ENCODE measurements around the gene SLC25A30. TPM values are rescaled to one million over a fixed set of nuclear protein-coding genes. Genes with fewer than 3 reads are reported as not detected.
"Not testable (repeated sequence)": the region's sequence is repeated elsewhere in the genome, so short reads cannot be mapped to it uniquely, and the experiment has no call there.

The SLC25A30 gene
- total RNA-seq, 1 donor from 2014 or later = 33.2 TPM

DNA sequence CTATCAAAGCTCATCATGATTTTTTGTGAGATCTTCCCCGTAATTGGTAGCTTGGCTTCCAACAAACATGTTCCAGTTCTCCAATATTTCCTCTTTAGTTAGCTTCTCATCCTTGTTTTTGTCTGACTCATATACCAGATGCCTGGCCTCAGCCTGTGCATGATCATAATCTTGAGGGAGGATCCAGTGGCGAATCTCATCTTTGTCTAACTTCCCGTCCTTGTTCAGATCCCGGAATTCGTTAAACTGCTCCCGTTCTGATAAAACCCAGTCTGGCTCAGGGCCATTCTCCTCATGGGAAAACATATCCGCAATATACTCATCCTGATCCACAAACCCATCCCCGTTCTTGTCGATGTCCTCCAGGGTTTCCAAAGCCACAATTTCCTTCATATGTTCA lies 27.8 kb downstream of the SLC25A30 start:
- DNase-seq = not testable (repeated sequence)

DNA sequence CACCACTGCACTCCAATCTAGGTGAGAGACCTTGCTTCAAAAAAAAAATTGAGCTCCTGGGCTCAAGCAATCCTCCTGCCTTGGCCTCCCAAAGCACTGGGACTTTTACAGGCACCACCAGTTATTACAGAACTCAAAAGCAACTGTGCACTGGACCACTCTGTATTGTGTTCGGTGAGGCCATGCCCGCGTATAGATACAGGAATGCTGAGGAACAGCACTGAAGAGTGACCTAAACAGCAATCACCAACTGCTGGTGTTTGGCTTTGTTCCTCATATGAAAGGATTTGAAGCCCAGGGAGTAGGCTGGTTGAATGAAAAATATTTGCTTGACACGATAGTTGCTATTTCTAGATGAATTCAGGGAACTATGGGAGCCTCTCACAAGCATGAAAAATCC lies 29.5 kb downstream of the SLC25A30 start:
- no peak for DNase-seq

DNA sequence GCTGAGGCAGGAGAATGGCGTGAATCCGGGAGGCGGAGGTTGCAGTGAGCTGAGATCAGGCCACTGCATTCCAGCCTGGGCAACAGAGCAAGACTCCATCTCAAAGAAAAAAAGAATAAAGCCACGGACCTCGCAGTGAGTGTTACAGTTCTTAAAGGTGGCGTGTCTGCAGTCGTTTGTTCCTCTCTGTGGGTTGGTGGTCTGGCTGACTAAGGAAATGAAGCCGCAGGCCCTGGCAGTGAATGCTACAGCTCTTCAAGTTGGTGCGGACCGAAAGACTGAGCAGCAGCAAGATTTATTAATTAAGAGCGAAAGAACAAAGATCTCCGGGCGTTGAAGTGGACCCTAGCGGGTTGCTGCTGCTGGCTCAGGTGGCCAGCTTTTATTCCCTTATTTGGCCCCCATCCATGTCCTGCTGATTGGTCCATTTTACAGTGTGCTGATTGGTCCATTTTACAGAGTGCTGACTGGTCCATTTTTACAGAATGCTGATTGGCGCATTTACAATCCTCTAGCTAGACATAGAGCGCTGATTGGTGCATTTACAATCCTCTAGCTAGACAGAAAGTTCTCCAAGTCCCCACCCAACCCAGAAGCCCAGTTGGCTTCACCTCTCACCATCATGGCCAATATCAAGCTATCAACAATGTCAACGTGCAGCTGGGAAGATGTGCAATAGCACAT lies 31.1 kb downstream of the SLC25A30 start:
- not testable (repeated sequence) for DNase-seq

DNA sequence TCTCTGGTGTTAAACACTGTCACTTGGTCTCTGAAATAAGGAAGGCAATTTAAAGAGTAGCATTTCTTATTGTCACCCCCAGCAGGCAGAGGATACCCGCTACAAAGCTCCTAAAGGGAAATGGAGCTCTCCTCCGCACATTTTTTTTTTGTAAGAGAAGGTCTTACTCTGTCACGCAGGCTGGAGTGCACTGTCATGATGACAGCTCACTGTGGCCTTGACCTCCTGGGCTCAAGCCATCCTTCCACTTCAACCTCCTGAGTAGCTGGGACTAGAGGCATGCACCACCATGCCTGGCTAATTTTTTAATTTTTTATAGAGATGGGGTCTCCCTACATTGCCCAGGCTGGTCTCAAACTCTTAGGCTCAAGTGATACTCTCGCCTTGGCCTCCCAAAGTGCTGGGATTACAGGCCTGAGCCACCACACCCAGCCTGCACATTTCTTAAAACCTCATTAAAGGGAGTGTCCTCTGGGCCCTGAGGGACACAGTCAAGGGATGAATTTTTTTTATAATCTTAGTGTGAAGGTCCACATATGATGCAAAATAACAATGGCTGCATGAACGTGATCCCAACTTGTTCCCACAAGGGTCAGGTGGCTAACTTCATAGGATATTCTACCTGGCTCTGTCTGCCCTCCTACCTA lies 32.1 kb downstream of the SLC25A30 start:
- no peak for DNase-seq

DNA sequence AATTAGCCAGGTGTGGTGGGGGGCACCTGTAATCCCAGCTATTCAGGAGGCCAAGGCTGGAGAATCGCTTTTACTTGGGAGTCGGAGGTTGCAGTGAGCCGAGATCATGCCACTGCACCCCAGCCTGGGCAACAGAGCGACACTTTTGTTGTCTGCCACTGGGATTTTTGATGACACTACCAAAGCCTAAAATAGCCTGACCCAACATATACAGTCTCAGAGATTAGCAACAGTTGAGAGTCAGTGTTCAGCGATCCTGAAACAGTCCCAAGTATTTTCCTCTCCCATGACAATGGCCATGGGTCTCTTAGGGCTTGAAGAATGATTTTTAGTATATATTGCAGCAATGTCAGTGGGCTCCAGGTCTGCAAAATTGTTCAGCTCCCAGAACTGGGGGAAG lies 32.9 kb downstream of the SLC25A30 start:
- no peak for DNase-seq

DNA sequence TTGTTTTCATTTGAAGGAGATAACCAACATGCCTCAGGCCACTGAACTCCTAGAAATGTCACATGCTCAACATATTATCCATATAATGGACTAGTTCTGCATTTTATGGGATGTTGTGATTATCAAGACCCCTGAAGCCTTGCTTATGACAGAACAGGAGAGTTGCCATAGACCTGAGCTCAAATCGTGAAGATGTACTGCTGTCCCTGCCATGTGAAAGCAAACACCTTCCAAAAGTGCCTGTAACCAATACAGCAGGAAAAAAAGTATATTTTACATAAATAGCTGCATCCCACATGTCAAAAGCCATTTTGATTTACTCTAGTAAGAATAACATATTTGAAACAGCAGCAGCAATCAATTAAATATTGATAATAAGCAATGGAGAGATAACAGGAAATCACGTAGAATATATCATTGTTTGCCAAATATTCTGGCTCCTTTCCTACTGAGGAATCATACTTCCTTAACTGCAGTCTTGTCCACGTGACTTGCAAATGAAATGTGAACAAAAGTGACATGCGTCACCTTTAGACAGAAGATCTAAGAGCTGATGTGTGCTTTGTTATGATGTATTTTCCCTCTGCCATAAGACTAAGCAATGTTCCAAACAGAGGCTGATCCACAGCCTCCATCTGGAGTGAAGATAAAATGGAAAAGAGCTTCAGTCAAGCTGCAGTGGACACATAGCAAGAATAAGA lies 33.5 kb downstream of the SLC25A30 start:
- peak; percentile 68 for DNase-seq

DNA sequence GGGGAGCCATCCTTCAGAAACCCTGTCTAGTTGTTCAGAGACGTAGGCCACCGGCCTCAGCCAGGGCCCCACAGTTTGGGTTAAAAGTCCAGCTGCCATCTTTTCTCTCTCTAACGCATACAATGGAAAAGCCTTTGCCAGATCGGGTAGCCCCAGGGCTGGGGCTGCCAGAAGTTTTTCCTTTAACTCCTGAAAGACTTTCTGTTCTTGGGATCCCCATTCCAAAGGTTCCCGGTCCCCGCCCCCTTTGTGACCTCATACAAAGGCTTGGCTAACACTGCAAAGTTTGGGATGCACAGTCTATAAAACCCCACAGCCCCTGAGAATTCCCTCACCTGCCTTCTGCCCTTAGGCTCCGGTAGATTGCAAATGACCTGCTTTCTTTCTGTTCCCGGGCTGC lies 35.4 kb downstream of the SLC25A30 start:
- not testable (repeated sequence) for DNase-seq

DNA sequence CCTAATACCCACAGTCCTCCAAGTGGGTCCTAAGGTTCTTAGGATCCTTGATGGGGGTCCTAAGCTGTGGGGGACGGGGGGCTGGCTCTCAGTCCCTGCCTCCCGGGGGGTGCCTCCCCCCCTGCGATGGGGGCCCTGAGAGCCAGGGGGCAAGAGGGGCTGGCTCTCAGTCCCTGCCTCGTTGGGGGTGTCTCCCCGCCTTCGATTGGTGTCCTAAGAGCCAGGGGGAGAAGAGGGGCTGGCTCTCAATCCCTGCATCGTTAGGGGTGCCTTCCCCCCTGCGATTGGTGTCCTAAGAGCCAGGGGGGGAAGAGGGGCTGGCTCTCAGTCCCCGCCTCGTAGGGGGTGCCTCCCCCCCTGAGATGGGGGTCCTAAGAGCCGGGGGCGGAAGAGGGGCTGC lies 37.0 kb downstream of the SLC25A30 start:
- no peak for DNase-seq

DNA sequence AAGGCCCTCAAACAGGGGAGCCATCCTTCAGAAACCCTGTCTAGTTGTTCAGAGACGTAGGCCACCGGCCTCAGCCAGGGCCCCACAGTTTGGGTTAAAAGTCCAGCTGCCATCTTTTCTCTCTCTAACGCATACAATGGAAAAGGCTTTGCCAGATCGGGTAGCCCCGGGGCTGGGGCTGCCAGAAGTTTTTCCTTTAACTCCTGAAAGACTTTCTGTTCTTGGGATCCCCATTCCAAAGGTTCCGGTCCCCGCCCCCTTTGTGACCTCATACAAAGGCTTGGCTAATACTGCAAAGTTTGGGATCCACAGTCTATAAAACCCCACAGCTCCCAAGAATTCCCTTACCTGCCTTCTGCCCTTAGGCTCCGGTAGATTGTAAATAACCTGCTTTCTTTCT lies 37.5 kb downstream of the SLC25A30 start:
- DNase-seq = not testable (repeated sequence)

DNA sequence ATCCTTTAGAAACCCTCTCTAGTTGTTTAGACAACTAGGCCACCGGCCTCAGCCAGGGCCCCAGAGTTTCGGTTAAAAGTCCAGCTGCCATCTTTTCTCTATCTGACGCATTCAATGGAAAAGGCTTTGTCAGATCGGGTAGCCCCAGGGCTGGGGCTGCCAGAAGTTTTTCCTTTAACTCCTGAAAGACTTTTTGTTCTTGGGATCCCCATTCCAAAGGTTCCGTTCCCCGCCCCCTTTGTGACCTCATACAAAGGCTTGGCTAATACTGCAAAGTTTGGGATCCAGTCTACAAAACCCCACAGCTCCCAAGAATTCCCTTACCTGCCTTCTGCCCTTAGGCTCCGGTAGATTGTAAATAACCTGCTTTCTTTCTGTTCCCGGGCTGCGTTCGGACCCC lies 38.7 kb downstream of the SLC25A30 start:
- not testable (repeated sequence) for DNase-seq

DNA sequence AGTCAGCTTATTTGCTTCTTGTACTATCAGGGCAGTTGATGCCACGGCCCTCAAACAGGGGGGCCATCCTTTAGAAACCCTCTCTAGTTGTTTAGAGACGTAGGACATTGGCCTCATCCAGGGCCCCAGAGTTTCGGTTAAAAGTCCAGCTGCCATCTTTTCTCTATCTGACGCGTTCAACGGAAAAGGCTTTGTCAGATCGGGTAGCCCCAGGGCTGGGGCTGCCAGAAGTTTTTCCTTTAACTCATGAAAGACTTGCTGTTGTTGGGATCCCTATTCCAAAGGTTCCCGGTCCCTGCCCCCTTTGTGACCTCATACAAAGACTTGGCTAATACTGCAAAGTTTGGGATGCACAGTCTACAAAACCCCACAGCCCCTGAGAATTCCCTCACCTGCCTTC lies 39.4 kb downstream of the SLC25A30 start:
- not testable (repeated sequence) for DNase-seq

DNA sequence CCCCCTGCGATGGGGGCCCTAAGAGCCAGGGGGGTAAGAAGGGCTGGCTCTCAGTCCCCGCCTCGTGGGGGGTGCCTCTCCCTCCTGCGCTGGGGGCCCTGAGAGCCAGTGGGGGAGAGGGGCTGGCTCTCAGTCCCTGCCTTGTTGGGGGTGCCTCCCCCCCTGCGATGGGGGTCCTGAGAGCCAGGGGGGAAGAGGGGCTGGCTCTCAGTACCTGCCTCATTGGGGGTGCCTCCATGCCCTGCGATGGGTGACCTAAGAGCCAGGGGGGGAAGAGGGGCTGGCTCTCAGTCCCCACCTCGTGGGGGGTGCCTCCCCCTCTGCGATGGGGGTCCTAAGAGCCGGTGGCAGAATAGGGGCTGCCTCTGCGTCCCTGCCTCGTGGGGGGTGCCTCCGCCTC lies 40.9 kb downstream of the SLC25A30 start:
- not testable (repeated sequence) for DNase-seq

DNA sequence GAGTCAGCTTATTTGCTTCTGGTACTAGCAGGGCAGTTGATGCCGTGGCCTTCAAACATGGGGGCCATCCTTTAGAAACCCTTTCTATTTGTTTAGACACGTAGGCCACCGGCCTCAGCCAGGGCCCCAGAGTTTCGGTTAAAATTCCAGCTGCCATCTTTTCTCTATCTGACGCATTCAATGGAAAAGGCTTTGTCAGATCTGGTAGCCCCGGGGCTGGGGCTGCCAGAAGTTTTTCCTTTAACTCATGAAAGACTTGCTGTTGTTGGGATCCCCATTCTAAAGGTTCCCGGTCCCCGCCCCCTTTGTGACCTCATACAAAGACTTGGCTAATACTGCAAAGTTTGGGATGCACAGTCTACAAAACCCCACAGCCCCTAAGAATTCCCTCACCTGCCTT lies 41.5 kb downstream of the SLC25A30 start:
- DNase-seq = not testable (repeated sequence)

DNA sequence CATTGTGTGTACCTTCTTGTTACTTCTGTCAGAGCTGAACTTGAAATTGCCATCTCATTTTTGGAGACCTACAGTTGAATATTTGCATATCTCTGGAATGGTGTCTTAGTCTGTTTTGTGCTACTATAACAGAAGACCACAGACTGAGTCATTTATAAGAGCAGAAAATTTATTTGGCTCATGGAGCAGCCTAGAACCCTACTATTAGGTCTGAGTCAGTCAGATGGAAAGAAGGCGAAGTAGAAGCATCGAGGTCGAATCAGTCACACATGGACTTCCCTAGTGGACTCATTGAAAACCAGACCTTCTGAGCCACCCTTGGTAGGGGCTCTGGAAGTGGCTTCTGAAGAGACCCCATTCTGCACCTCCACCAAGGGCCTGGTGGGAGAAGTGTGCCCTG lies 43.3 kb downstream of the SLC25A30 start:
- no peak for DNase-seq

DNA sequence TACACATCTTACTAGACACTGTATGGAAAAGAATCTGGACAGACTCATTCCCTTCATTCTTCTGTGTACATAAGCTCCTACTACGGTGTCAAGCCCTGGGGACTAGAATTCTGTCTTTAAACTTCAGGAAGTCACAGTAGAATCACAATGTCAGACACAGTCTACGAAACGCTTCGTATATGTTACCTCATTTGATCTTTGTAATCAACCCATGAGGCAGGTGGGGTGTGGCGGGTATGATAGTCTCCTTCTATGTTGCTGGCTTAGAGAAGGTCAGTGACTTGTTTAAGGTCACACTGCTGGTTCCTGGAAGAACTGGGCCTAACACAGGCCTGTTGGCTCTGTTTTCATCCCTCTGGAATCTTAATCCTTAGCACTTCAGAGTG lies 45.0 kb downstream of the SLC25A30 start:
- DNase-seq = no peak

DNA sequence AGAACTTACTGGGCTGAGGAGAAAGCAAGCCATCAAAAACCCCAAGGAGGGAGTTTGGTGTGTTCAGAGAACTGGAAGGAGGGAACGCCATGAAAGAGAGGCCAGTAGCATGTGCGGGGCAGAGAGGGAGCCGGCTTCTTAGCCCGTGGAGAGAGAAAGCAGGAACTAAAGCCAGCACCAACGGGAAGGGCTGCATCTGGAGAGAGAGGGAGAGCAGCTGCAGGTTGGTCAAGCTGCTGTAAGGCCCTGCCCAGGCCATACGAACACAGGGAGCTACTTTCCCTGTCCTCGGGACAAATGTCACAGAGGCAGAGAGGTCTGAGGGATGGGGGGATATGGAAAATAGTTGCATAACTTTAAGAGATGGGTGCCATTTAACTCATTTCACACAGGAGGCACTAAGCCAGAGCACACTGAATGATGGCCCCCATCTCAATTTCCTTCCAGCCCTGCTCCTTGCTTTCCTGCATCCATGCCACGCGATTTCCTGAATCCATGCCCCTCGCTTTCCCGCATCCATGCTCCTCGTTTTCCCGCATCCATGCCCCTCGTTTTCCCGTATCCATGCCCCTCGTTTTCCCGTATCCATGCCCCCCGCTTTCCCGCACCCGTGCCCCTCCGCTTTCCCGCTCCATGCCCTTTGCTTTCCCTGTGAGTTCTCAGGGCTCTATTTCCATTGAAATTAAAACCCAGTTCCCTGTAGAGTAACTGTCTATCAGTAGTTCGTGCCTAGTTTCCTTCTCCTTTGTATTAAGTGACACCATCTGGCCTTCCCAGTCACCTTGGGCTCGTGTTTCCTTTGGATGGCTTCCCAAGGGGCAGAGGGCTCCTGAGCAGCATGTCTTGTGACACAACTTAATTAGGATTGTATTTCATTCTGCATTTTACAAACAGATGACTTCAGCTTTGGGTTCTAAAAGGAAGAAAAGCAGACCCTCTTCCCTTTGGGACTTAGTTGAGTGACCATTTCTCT lies 45.7 kb downstream of the SLC25A30 start:
- peak; percentile 37 for DNase-seq

DNA sequence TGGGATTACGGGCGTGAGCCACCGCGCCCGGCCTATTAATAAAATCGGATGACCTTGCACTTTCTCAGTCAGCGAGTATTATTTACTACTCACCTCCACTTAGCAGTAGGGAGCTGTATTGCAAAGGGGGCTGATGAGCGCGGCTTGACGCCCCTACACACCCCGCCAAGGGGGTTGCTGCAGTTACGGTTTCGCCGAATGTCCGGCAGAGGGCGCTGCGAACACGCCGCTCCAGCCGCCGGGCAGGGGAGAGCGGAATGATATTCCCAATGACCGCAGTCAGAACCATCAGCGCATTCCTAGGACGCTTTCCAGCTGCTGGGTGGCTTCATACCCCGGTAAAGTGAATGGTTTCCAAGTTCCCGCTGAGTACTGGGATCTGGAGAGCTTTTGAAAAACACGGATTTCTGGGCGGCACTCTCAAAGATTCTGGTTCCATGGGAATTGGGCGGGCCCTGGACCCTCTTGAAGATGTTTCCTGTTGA lies 47.2 kb downstream of the SLC25A30 start:
- DNase-seq = peak; percentile 83

DNA sequence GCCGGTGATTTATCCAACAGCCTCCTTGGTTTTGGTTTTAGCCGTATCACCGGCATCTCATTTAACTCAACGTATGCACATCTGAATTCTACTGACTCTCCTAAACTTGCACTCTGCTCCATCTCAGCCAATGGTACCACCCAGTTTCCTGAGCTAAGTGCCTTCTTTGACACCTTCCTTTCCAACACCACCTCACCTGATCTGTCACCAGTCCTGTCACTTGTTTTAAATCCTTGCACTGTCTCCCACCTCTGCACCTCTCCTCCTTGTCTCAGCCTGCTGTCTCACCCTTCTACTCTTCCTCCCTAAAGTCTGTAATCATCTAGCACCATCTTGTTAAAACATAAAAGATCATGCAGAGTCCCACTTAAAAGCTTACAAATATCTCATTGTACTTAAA lies 49.1 kb downstream of the SLC25A30 start:
- DNase-seq = no peak

DNA sequence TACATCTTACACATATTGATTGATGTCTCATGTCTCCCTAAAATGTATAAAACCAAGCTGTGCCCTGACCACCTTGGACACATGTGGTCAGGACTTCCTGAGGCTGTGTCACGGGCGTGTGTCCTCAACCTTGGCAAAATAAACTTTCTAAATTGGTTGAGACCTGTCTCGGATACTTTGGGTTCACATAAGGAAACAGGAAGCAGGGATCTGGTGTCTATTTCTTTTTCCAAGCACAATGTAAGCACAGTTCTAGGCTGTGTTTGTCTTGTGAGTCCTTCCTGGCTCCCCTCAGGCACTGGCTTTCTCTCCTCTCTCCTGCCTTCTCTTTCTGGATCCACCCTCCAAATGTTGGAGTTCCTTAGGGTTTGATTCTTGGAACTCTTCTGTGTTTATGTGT lies 49.6 kb downstream of the SLC25A30 start:
- DNase-seq = no peak

DNA sequence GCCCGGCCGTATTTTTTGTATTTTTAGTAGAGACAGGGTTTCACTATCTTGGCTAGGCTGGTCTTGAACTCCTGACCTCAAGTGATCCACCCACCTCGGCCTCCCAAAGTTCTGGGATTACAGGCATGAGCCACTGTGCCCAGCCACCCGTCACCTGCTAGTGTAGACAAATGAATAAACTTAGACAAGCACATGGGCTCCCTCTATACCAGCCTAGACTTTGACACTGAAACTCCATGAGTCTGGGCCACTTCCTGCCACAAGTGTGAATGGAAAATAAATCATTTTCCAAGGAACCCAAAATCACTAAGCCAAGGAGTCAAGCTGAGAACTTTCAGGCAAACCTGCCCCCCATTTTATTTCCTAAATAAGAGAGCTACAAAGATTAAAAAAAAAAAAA lies 50.2 kb downstream of the SLC25A30 start:
- no peak for DNase-seq

DNA sequence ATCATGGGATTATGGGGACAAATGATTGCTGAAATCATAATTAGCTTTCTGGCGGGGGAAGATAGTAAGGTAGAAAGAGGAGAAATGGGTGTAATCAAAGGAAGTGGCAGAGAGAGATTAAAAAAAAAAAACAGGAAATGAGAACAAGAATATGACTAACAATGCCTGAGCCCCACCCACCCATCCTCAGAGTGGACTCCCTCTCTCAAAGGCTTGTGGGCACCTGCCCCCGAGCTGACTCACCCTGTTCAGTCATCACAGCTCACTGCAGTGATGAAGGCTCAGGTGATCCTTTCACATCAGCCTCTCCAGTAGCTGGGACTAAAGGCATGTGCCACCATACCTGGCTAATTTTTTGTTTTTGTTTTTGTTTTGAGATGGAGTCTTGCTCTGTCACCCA lies 50.8 kb downstream of the SLC25A30 start:
- DNase-seq = peak; percentile 79

DNA sequence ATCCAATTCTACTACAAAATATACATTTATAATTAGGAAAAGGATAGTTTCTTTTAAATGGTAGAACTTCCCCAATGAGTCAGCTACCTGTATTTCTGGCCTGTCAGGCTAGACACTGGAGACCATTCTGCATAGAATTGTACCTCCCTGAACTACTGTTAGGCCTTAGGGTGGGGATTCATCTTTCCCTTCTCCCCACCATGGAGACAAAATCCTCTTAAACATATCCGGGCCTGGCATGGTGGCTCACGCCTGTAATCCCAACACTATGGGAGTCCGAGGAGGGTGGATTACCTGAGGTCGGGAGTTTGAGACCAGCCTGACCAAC lies 52.7 kb downstream of the SLC25A30 start:
- no peak for DNase-seq
